ENCODE results near the gene FAM219B.
A peak's percentile ranks its signal among the peaks of the same experiment; 100 is the strongest.

FAM219B gene

GRCh38 chr15:74857082-74857655 lies 49.5 kb downstream of the FAM219B start:
- peak overlapping the region; percentile 16; the same call in 1 of the 2 replicates for H3K4me3 ChIP-seq (replicated peaks; ENCODE audit: low read depth, low read length)
- DNase-seq (ENCODE audit: extremely low read depth, insufficient read length): peak; percentile 62
- peaks cover 17% of the 10 kb centered on the region for H3K36me3 ChIP-seq (ENCODE audit: control insufficient read depth, insufficient read depth, low read length)
- TF ChIP-seq, protein P1, sequence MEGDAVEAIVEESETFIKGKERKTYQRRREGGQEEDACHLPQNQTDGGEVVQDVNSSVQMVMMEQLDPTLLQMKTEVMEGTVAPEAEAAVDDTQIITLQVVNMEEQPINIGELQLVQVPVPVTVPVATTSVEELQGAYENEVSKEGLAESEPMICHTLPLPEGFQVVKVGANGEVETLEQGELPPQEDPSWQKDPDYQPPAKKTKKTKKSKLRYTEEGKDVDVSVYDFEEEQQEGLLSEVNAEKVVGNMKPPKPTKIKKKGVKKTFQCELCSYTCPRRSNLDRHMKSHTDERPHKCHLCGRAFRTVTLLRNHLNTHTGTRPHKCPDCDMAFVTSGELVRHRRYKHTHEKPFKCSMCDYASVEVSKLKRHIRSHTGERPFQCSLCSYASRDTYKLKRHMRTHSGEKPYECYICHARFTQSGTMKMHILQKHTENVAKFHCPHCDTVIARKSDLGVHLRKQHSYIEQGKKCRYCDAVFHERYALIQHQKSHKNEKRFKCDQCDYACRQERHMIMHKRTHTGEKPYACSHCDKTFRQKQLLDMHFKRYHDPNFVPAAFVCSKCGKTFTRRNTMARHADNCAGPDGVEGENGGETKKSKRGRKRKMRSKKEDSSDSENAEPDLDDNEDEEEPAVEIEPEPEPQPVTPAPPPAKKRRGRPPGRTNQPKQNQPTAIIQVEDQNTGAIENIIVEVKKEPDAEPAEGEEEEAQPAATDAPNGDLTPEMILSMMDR (IDR thresholded peaks at IDR 0.05; ENCODE audit: insufficient read depth, low read length, poor library complexity, severe bottlenecking): no peak
- H3K27me3 ChIP-seq (replicated peaks; ENCODE audit: control insufficient read depth, insufficient read depth, low read length): no peaks in the 10 kb centered on the region

DNA sequence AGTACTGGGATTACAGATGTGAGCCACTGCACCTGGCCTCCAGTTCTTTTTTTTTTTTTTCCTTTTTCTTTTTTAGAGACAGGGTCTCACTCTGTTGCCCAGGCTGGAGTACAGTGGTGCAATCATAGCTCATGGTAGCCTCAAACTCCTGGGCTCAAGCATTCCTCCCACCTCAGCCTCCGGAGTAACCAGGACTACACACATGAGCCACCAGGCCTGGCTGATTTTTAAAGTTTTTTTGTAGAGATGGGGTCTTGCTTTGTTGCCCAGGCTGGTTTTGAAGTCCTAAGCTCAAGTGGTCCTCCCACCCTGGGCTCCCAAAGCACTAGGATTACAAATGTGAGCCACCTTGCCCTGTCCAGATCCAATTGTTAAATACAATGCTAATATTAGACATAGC lies 50.1 kb downstream of the FAM219B start:
- no peak for DNase-seq (ENCODE audit: extremely low read depth, insufficient read length)
- no peaks in the 10 kb centered on the region for H3K27me3 ChIP-seq (replicated peaks; ENCODE audit: control insufficient read depth, insufficient read depth, low read length)
- TF ChIP-seq, protein P1 (IDR thresholded peaks at IDR 0.05; ENCODE audit: insufficient read depth, low read length, poor library complexity, severe bottlenecking): no peak
- 0 out of 2 replicates have a peak overlapping the region, but pooled peaks have one; percentile 4 for H3K4me3 ChIP-seq (replicated peaks; ENCODE audit: low read depth, low read length)
- H3K36me3 ChIP-seq (ENCODE audit: control insufficient read depth, insufficient read depth, low read length): peaks cover 23% of the 10 kb centered on the region

GRCh38 chr15:74855857-74856256 lies 50.8 kb downstream of the FAM219B start:
- Histone ChIP-seq H3K27me3 (replicated peaks; ENCODE audit: control insufficient read depth, insufficient read depth, low read length) (no peaks in the 10 kb centered on the region), H3K4me3 (replicated peaks; ENCODE audit: low read depth, low read length) (no peak overlapping the region), H3K36me3 (ENCODE audit: control insufficient read depth, insufficient read depth, low read length) (peaks cover 30% of the 10 kb centered on the region)
- TF ChIP-seq, protein P1 (IDR thresholded peaks at IDR 0.05; ENCODE audit: insufficient read depth, low read length, poor library complexity, severe bottlenecking): no peak
- no peak for DNase-seq (ENCODE audit: extremely low read depth, insufficient read length)

- no peak overlapping the region for H3K4me3 ChIP-seq (replicated peaks; ENCODE audit: low read depth, low read length)
- TF ChIP-seq, protein P1 (IDR thresholded peaks at IDR 0.05; ENCODE audit: insufficient read depth, low read length, poor library complexity, severe bottlenecking): no peak
- H3K36me3 ChIP-seq (ENCODE audit: control insufficient read depth, insufficient read depth, low read length): peaks cover 39% of the 10 kb centered on the region
- no peak for DNase-seq (ENCODE audit: extremely low read depth, insufficient read length)
- H3K27me3 ChIP-seq (replicated peaks; ENCODE audit: control insufficient read depth, insufficient read depth, low read length): no peaks in the 10 kb centered on the region
Measured at GRCh38 chr15:74854453-74855022, 52.1 kb downstream of the FAM219B start.

GRCh38 chr15:74851960-74852359 lies 54.7 kb downstream of the FAM219B start:
- Histone ChIP-seq H3K36me3 (ENCODE audit: control insufficient read depth, insufficient read depth, low read length) (peaks cover 54% of the 10 kb centered on the region), H3K4me3 (replicated peaks; ENCODE audit: low read depth, low read length) (no peak overlapping the region), H3K27me3 (replicated peaks; ENCODE audit: control insufficient read depth, insufficient read depth, low read length) (no peaks in the 10 kb centered on the region)
- DNase-seq (ENCODE audit: extremely low read depth, insufficient read length): no peak
- TF ChIP-seq, protein P1 (IDR thresholded peaks at IDR 0.05; ENCODE audit: insufficient read depth, low read length, poor library complexity, severe bottlenecking): no peak

All from GM06990 (cell line).